GM21360 (cell line): ENCODE results near the gene ATP8B4.
"Not testable (repeated sequence)": the region's sequence is repeated elsewhere in the genome, so short reads cannot be mapped to it uniquely, and the experiment has no call there.

Experiments
- ATAC-seq: cut with Tn5 transposase; IDR thresholded peaks from one replicate; pipeline ENCODE4 v1.9.1; 2021; ENCODE audit warnings: mild to moderate bottlenecking, moderate library complexity; ENCODE audit not compliant: unreplicated experiment

The ATP8B4 gene

DNA sequence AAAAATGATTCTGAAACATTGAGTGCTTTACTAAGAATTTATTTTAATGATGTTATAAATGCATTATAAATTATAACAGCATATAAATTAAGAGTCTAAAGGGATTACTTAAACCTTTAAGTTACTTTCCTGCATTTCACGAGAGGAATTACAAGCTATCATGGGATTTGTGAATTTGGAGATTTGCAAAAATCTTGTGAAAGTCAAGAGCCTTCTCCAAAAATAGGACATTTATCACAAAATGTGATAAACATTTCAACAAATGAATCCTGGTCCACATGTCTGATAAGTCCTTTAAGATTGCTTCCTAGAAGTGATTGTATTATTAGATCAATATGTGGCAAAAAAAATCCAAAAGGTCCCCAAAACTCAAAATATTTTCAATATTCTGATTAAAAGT lies 154.5 kb downstream of the ATP8B4 start:
- ATAC-seq, result no peak

DNA sequence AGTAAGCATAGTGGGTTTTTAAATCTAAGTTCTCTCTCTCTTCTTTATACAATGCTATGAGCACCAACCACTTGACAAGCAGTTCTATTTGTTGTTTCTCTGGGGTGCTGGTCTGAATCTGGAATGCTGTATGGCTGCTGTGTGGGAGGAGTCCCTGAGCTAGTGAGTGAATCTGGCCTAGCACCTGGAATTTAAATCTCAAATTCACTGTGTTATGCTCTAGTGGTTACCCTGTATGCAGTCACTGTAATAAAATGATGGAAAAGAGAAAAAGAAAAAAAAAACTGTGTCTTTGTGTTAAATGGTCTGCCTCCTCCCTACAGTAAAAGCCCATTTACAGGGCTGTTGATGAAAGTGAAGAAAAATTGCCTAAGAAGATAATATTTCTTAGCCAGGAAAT lies 155.0 kb downstream of the ATP8B4 start:
- no peak for ATAC-seq

DNA sequence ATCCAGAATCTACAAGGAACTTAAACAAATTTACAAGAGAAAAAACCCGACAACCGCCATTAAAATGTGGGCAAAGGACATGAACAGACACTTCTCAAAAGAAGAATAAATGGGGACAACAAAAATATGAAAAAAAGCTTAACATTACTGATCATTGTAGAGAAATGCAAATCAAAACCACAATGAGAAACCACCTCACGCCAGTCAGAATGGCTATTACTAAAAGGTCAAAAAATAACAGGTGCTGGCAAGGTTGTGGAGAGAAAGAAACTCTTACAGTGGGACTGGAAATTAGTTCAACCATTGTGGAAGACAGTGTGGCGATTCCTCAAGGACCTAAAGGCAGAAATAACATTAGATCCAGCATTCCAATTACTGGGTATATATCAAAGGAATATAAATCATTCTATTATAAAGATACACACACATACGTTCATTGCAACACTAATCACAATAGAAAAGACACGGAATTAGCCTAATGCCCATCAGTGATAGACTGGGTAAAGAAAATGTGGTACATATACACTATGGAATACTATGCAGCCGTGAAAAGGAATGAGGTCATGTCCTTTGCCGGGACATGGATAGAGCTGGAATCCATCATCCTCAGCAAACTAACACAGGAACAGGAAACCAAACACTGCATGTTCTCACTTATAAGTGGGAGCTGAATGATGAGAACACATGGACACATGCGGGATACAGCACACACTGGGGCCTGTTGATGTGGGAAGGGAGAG lies 155.8 kb downstream of the ATP8B4 start:
- ATAC-seq, result not testable (repeated sequence)

DNA sequence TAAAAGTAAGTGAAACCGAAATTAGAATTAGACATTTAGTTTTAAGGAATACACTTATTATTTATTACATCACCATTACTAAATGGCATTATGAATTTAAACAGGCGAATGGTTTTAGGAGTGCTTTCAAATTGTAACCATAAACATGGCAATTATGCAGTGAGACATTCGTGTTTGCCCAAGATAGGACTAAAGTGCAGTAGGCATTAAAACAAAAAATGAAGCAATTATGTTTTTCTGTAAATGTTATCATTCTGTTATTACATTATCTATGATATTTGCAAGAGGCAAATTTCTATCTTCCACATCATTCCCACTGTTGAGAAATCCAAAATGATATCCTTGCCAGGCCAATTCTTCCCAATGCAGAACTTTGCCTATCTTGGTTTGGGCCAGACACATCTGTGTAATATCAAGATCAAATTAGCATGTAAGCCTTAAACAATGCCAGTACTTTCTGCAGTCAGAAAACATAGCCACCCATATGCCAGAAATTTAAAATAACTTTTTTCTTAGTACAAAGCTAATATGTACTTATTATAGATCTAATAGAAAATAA lies 156.9 kb downstream of the ATP8B4 start:
- no peak for ATAC-seq

DNA sequence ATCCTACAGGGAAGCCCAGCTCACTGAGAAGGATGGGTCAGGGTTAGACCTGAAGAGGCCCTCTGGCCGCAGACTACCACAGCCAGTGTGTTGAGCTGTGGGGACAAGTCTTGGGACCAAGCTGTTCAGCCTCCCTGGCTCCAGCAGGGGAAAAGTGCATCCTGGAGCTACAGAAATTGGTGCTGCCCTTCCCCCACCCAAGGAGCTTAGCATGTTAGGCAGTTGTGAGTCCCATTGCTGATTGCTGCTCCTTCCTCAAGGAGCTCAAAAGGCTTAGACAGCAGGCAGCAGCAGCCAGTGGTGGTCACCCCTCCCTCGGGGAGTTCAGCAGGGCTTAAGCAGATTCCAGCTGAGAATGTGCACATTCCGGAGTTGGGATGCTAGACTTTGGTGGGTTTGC lies 165.6 kb downstream of the ATP8B4 start:
- no peak for ATAC-seq

GRCh38 chr15:49946681-49947080 lies 172.4 kb downstream of the ATP8B4 start:
- ATAC-seq, result no peak

- no peak for ATAC-seq
Observed at GRCh38 chr15:49934487-49934886, 184.5 kb downstream of the ATP8B4 start.

- ATAC-seq, result no peak
Observed at GRCh38 chr15:49927189-49927861, 191.7 kb downstream of the ATP8B4 start.

DNA sequence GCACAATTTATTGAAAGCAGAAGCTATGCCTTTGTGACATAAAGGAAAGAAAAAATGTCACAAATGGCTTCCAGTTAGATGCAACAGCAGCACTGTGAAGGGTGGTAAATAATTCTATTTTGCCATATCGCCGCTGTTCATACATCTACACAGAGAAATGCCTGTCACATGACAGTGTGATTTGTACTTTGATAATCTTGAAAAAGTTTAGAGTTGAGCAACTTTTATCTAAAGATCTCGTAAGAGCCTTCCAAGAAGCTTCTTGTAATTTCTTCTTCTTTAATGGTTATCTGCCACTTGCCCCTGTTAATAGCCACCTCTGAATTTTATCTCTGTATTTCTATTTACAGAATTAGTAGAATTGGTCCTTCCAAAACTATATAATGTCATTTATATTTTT lies 192.3 kb downstream of the ATP8B4 start:
- no peak for ATAC-seq

GRCh38 chr15:49923671-49924070 lies 195.4 kb downstream of the ATP8B4 start:
- ATAC-seq, result no peak

GRCh38 chr15:49919034-49919433 lies 200.0 kb downstream of the ATP8B4 start:
- no peak for ATAC-seq

DNA sequence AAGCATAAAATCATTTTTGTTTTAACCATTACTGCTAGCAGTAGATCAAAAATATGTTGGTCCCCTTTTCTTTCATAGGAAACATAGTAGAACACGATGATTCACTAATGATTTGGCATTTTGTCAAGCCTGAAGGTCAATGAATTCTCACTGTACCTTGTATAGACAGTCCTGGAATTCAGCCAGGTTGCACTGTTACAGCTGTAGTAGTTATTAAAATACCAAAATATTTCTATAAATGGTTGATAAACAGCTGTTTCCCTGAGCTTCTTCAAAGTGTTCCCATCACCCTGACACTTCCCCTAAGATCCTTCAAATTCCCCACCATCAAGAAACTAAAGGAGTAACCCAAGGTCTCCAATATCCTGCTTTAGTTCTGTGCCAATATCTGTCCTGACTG lies 200.9 kb downstream of the ATP8B4 start:
- ATAC-seq, result no peak

DNA sequence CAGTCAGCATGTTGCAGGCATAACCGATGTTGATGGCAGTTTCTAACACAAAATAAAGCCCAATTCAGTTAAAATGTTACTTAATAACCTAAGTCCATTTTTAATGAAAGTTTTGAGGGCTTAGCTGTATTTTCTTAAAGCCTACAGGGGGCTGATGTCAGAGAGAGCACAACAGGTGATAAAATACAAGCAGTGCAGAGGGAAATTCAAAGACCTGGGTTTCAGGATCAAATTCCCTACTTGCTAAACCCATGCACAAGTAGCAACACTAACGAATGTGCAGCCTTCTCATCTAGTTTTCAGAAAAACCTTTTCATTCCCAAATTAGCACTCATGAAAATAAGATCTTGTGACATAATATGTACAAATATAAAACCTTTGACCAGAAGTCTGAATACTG lies 202.0 kb downstream of the ATP8B4 start:
- no peak for ATAC-seq

DNA sequence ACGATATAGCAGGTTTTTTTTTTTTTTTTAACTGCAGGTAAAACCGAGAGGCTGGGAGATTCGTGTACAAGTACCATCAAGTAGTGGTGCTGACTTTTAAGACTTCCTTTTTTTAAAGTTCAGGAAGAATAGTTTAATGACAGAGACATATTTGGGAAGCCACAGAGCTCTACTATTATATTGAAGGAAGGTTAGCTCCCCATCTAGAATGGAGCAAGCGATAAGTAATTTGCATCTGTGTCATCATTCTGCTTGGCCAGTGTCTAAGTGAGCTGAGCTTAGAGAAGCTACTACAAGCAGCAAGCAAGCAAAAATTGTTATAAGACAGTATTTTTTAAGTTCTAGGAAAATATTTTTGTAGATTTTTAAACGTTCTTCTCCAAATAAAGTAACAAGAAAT lies 203.2 kb downstream of the ATP8B4 start:
- no peak for ATAC-seq

DNA sequence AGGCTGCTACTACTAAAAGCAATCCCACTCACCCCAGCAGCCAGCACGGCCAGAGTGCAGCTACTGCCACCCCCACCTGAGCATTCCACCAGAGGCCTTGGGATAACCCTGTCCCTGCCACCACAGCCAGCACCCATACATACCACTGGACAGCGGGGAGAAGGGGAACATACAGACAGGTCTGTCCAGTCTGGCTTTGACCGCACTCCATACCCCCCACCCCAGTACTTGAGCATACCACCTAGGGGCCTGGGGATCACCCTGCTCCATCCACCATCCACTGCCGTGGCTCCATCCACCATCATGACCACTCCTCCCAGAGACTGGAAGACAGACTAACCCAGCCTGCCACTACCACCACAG lies 210.1 kb downstream of the ATP8B4 start:
- no peak for ATAC-seq

- no peak for ATAC-seq
Observed at GRCh38 chr15:49908236-49908932, 210.6 kb downstream of the ATP8B4 start.

- no peak for ATAC-seq
Observed at GRCh38 chr15:49906966-49907365, 212.1 kb downstream of the ATP8B4 start.

DNA sequence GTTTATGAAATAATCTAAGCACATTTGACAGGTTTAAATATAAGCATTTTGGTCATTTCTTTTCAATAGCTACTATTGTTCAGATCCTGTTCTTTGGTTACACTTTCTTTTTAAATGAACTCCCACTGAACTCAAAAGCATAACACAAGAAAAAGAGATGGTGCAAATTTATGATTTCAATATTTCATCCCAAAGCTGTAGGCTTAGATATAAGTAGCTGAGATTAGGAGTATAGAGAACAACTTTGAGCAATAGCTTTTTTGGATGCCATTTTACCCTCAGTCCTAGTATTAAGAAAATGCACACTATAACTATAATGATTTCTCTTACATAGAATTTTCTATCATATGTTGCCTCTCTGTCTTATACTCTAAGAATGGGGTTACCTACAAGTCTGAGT lies 213.8 kb downstream of the ATP8B4 start:
- ATAC-seq, result no peak

GRCh38 chr15:49904296-49904695 lies 214.7 kb downstream of the ATP8B4 start:
- ATAC-seq, result no peak

DNA sequence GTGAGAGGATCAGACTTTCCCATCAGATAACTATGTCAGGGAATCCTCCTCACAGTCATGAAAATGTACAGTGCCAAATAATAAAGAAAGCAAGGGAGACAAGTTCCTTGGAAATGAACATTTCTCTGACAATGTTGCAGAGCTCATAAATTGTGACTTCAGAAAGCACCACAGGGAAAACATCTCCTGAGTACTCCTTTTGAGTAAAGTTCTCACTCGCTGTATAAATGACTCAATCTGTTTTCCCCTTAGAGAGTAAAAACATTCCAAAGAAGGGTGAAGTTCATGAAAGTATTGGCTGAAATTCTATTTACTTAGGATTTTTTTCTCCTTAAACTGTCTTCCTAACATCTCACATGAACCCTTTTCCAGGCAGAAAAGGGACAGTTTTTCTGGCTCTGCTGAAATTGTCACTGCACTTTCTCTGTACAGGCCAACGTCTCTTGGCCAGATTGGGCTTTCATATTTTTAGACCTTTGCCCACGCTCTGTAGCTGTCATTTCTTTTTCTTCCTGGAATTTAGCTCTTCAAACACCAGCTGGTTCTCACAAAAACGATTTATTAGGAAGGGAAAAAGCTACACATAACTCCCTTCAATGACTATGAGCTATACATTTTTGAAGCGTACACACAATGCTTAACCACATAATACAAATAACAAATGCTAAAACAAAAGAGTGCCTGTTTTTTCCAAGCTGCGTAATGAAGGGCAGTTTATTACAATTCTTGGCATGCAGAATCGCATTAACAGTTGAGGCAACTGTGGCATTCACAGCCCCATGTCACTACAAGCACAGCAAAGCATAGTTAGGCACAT lies 216.1 kb downstream of the ATP8B4 start:
- no peak for ATAC-seq
